Measurements from ENCODE around the gene BBC3.
"Not testable (repeated sequence)": the region's sequence is repeated elsewhere in the genome, so short reads cannot be mapped to it uniquely, and the experiment has no call there.

DNA sequence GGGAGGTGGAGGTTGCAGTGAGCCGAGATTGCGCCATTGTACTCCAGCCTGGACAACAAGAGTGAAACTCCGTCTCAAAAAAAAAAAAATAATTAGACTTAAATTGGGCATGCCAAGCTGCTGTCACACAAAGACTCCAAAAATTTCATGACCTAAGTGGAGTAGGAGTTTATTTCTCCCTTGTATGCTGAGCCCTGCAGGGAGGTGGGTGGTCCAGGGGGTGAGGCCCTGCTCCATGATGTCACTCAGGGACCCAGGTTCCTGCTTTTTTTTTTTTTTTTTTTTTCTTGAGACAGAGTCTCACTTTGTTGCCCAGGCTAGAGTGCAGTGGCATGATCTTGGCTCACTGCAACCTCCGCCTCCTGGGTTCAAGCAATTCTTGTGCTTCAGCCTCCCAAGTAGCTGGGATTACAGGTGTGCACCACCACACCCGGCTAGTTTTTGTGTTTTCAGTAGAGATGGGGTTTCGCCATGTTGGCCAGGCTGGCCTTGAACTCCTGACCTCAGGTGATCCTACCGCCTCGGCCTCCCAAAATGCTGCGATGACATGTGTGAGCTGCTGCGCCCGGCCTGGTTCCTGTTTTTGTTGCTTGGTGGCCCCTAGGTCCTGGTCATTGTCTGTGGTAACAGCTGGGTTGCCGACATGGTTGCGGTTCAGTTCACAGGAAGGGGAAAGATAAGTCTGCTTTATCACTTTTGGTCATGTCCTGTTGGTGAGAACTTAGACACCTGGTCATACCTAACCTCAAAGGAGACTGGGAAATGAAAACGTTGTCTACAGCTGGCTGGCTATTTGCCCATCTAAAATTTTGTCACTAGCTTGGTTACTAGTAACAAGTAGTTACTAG is 31.2 kb upstream of the BBC3 start:
- TF ChIP-seq, protein P1, sequence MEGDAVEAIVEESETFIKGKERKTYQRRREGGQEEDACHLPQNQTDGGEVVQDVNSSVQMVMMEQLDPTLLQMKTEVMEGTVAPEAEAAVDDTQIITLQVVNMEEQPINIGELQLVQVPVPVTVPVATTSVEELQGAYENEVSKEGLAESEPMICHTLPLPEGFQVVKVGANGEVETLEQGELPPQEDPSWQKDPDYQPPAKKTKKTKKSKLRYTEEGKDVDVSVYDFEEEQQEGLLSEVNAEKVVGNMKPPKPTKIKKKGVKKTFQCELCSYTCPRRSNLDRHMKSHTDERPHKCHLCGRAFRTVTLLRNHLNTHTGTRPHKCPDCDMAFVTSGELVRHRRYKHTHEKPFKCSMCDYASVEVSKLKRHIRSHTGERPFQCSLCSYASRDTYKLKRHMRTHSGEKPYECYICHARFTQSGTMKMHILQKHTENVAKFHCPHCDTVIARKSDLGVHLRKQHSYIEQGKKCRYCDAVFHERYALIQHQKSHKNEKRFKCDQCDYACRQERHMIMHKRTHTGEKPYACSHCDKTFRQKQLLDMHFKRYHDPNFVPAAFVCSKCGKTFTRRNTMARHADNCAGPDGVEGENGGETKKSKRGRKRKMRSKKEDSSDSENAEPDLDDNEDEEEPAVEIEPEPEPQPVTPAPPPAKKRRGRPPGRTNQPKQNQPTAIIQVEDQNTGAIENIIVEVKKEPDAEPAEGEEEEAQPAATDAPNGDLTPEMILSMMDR (IDR thresholded peaks at IDR 0.05), result not testable (repeated sequence)
- TF ChIP-seq POLR2A (IDR thresholded peaks at IDR 0.05), result not testable (repeated sequence)

All from right lobe of liver (tissue), 4 donors.